ENCODE measurements around the gene COX7B.
A peak's percentile ranks its signal among the peaks of the same experiment; 100 is the strongest.

Gene COX7B

GRCh38 chrX:77899081-77899828, at the start of gene COX7B:
TSS of gene COX7B (plus strand) at chrX:77899468. CDS start at chrX:77899554, 86 bp downstream.
- TF ChIP-seq CTCF (IDR thresholded peaks at IDR 0.05): peak; percentile 37; the same call in 1 of the 2 replicates

- TF ChIP-seq CTCF (IDR thresholded peaks at IDR 0.05): no peak
Measured at GRCh38 chrX:77875372-77875771, 23.9 kb upstream of the COX7B start.

- no peak for TF ChIP-seq CTCF (IDR thresholded peaks at IDR 0.05)
Measured at GRCh38 chrX:77892887-77893286, 6.4 kb upstream of the COX7B start.

- no peak for TF ChIP-seq CTCF (IDR thresholded peaks at IDR 0.05)
Measured at GRCh38 chrX:77893713-77894112, 5.6 kb upstream of the COX7B start.

- TF ChIP-seq CTCF (IDR thresholded peaks at IDR 0.05): no peak
Measured at GRCh38 chrX:77894921-77895886, 4.1 kb upstream of the COX7B start, which contains the start of gene MAGT1. TSS of gene MAGT1 (minus strand) at chrX:77895435. CDS start at chrX:77895410, 25 bp downstream.

- TF ChIP-seq CTCF (IDR thresholded peaks at IDR 0.05): no peak
Measured at GRCh38 chrX:77900688-77901087, 1.4 kb downstream of the COX7B start.

- TF ChIP-seq CTCF (IDR thresholded peaks at IDR 0.05): no peak
Measured at GRCh38 chrX:77901506-77901905, 2.2 kb downstream of the COX7B start.
